OCI-LY1 (cell line): ENCODE data around the gene CSMD2.

ENCODE experiments used
- H2AFZ ChIP-seq: fragments of 200-600 bp; sonication (generic), shearing (Covaris generic); 2 replicates; pipeline ENCODE4 v1.6.0; 2014; ENCODE audit warnings: antibody characterized with exemption, mild to moderate bottlenecking, low read length
- H3F3A ChIP-seq: fragments of 200-600 bp; sonication (generic), shearing (Covaris generic); 2 replicates; pipeline ENCODE4 v1.6.0; 2014; ENCODE audit warnings: mild to moderate bottlenecking, antibody characterized with exemption, low read length, moderate library complexity; ENCODE audit not compliant: insufficient read depth
- H3K27ac ChIP-seq: fragments of 200-600 bp; sonication (generic); 2 replicates; pipeline ENCODE4 v1.5.1; 2014; ENCODE audit warnings: low read length, mixed run types, mild to moderate bottlenecking, low read depth; ENCODE audit not compliant: poor library complexity, severe bottlenecking
- H3K27me3 ChIP-seq: fragments of 200-600 bp; sonication (generic); 2 replicates; pipeline ENCODE4 v1.6.0; 2014; ENCODE audit warnings: antibody characterized with exemption, mild to moderate bottlenecking, low read length, moderate library complexity; ENCODE audit not compliant: insufficient read depth
- H3K36me3 ChIP-seq: fragments of 200-600 bp; sonication (generic); 2 replicates; pipeline ENCODE4 v1.6.1; 2014; ENCODE audit warnings: mild to moderate bottlenecking, antibody characterized with exemption, low read length, moderate library complexity, mixed read lengths; ENCODE audit not compliant: insufficient read depth
- H3K4me1 ChIP-seq: fragments of 200-600 bp; sonication (generic); 2 replicates; pipeline ENCODE4 v1.5.1; 2014; ENCODE audit warnings: mild to moderate bottlenecking, low read length, moderate library complexity; ENCODE audit not compliant: insufficient read depth, severe bottlenecking
- H3K4me2 ChIP-seq: fragments of 200-600 bp; sonication (generic), shearing (Covaris generic); 2 replicates; pipeline ENCODE4 v1.6.1; 2014; ENCODE audit warnings: low read length
- H3K4me3 ChIP-seq: fragments of 200-600 bp; sonication (generic); 2 replicates; pipeline ENCODE4 v1.5.1; 2014; ENCODE audit warnings: low read length, low read depth, mild to moderate bottlenecking, mixed read lengths; ENCODE audit not compliant: poor library complexity, severe bottlenecking
- H3K79me2 ChIP-seq: fragments of 200-600 bp; shearing (Covaris generic); 2 replicates; pipeline ENCODE4 v1.6.1; 2016; ENCODE audit warnings: mixed run types, low read length, mixed read lengths; ENCODE audit not compliant: insufficient read depth
- H3K9ac ChIP-seq: fragments of 200-600 bp; sonication (generic), shearing (Covaris generic); 2 replicates; pipeline ENCODE4 v1.6.1; 2014; ENCODE audit warnings: mild to moderate bottlenecking, low read length, mixed read lengths
- H3K9me2 ChIP-seq: fragments of 200-600 bp; sonication (generic), shearing (Covaris generic); 2 replicates; pipeline ENCODE4 v1.6.1; 2014; ENCODE audit warnings: low read depth, mild to moderate bottlenecking, low read length, mixed read lengths
- H3K9me3 ChIP-seq: fragments of 200-600 bp; shearing (Covaris generic); 2 replicates; pipeline ENCODE4 v1.6.1; 2014; ENCODE audit warnings: low read length, mixed read lengths
- H4K20me1 ChIP-seq: fragments of 200-600 bp; sonication (generic), shearing (Covaris generic); 2 replicates; pipeline ENCODE4 v1.6.0; 2016; ENCODE audit warnings: mild to moderate bottlenecking, low read length; ENCODE audit not compliant: insufficient read depth
- EZH2 ChIP-seq: fragments of 200-600 bp; sonication (generic), shearing (Covaris generic); IDR thresholded peaks from 2 replicates; pipeline ENCODE4 v1.8.0; 2017; ENCODE audit warnings: borderline replicate concordance, mixed run types, mild to moderate bottlenecking, antibody characterized with exemption, low read length, moderate library complexity, mixed read lengths
- TF ChIP-seq, protein P1 (sequence below): fragments of 200-600 bp; sonication (generic), shearing (Covaris generic); IDR thresholded peaks from 2 replicates; pipeline ENCODE4 v1.5.1; 2017; ENCODE audit warnings: mild to moderate bottlenecking, antibody characterized with exemption, low read length, moderate library complexity, mixed read lengths

The CSMD2 gene

DNA sequence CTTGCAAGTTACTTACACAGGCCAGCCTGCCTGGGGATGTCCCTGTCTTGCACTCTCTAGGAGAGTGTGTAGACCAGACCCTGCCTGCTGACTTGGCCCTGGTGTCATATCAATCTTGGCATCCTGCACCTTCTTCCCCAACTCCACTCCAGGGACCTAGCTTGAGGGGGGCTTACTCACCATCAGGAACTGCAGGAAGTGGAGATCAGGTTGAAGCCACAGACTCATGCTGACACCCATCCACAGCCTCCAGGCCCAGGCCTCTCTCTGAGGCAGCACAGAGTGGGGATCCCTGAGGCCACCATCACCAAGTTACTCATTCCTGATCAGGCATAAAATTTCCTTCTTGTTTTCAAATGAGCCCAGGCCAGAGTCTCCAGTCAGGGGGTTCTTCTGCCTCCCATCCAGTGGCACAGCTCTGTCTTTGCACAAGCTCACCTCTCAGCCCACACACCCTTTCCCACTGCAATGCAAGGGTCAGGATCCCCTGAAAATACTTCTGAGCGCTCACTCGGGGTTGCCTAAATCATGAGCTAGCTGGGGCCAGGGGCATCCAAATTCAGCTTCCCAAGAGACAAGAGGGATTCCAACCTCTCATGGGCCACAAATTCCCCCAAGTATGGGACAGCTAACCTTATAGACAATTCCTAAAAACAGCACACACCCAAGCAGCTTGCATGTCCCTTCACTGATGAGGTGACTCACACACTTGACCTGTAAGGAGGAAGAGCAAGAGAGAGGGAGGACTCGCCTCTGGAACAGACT lies 33.5 kb downstream of the CSMD2 start:
- no peak overlapping the region for H3K27ac ChIP-seq
- no peaks in the 10 kb centered on the region for H3K36me3 ChIP-seq
- no peaks in the 10 kb centered on the region for H3K79me2 ChIP-seq
- H4K20me1 ChIP-seq: no peaks in the 10 kb centered on the region
- TF ChIP-seq, protein P1, sequence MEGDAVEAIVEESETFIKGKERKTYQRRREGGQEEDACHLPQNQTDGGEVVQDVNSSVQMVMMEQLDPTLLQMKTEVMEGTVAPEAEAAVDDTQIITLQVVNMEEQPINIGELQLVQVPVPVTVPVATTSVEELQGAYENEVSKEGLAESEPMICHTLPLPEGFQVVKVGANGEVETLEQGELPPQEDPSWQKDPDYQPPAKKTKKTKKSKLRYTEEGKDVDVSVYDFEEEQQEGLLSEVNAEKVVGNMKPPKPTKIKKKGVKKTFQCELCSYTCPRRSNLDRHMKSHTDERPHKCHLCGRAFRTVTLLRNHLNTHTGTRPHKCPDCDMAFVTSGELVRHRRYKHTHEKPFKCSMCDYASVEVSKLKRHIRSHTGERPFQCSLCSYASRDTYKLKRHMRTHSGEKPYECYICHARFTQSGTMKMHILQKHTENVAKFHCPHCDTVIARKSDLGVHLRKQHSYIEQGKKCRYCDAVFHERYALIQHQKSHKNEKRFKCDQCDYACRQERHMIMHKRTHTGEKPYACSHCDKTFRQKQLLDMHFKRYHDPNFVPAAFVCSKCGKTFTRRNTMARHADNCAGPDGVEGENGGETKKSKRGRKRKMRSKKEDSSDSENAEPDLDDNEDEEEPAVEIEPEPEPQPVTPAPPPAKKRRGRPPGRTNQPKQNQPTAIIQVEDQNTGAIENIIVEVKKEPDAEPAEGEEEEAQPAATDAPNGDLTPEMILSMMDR: no peak
- TF ChIP-seq EZH2: no peak
- H3K9ac ChIP-seq: no peak overlapping the region
- H3K27me3 ChIP-seq: no peaks in the 10 kb centered on the region
- H3K4me3 ChIP-seq: no peak overlapping the region
- no peak overlapping the region for H2AFZ ChIP-seq
- no peaks in the 10 kb centered on the region for H3F3A ChIP-seq
- no peaks in the 10 kb centered on the region for H3K9me3 ChIP-seq
- no peaks in the 10 kb centered on the region for H3K4me1 ChIP-seq
- no peak overlapping the region for H3K4me2 ChIP-seq
- no peaks in the 10 kb centered on the region for H3K9me2 ChIP-seq

DNA sequence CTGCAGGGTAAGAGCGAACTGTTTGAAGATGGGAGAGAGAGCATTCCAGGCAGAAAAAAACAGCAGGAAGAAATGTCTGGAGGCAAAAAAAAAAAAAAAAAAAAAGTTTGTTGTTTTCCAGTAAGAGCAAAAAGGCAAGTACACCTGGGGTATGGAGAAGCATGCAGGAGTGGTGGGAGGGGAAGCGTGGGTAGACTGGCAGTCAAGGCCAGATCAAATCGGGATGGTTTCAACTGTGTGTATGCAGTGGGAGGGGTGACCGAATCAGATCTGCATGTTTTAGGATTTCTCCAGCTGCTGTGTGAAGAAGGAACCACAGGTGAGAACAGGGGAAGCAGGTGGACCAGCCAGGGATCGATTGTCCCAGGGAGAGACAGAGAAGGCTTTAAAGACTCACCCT lies 34.7 kb downstream of the CSMD2 start:
- Histone ChIP-seq H3K9me3 (no peaks in the 10 kb centered on the region), H3K4me2 (no peak overlapping the region), H2AFZ (no peak overlapping the region), H3K9me2 (no peaks in the 10 kb centered on the region), H3K79me2 (no peaks in the 10 kb centered on the region), H3K27ac (no peak overlapping the region), H3K27me3 (no peaks in the 10 kb centered on the region), H3F3A (no peaks in the 10 kb centered on the region), H3K4me1 (no peaks in the 10 kb centered on the region), H3K4me3 (no peak overlapping the region), H4K20me1 (no peaks in the 10 kb centered on the region), H3K9ac (no peak overlapping the region), H3K36me3 (no peaks in the 10 kb centered on the region)
- TF ChIP-seq, protein P1: no peak
- no peak for TF ChIP-seq EZH2

DNA sequence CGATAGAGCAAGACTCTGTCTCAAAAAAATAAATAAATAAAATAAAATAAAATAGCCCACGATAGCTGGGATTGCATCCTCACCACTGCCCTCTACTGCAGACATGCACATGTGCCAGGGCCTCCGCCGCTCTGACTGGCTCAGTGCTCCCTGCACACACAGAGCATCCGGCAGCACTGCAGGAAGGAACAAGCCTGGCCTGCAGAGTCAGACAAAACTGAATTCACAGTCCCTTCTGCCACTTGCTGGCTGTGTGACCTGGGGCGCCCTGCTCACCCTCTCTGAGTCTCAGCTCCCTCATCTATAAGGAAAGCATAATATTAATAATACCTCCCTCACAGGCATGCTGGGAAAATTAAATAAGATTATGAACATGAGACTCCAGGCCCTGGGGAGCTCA lies 35.4 kb downstream of the CSMD2 start:
- Histone ChIP-seq H3K27me3 (no peaks in the 10 kb centered on the region), H3K9me3 (no peaks in the 10 kb centered on the region), H2AFZ (no peak overlapping the region), H4K20me1 (no peaks in the 10 kb centered on the region), H3K9me2 (no peaks in the 10 kb centered on the region), H3F3A (no peaks in the 10 kb centered on the region), H3K27ac (no peak overlapping the region), H3K9ac (no peak overlapping the region), H3K4me1 (no peaks in the 10 kb centered on the region), H3K79me2 (no peaks in the 10 kb centered on the region), H3K4me2 (no peak overlapping the region), H3K36me3 (no peaks in the 10 kb centered on the region), H3K4me3 (no peak overlapping the region)
- TF ChIP-seq, protein P1: no peak
- no peak for TF ChIP-seq EZH2
